RWPE1 (cell line): Measurements from ENCODE around the gene MYBPC3.
"Not testable (repeated sequence)": the region's sequence is repeated elsewhere in the genome, so short reads cannot be mapped to it uniquely, and the experiment has no call there.

Experiments
- CTCF ChIA-PET: fragments of 350-600 bp; sonication (Branson Sonifier 250); formaldehyde crosslinking; extraction: SDS; loops from one replicate; lab custom pipeline; 2021; lab: Yijun Ruan, JAX
- POLR2A ChIA-PET: fragments of 400-600 bp; formaldehyde crosslinking; extraction: SDS; loops from one replicate; lab custom pipeline; 2020; ENCODE audit warnings: antibody characterized with exemption; ENCODE audit not compliant: low non-redundant PET; lab: Yijun Ruan, JAX
- DNase-seq: peaks from one replicate; pipeline ENCODE4 v3.0.0; 2012; ENCODE audit warnings: low spot score
- H3K27ac ChIP-seq: fragments of 450-650 bp; 2 replicates; pipeline ENCODE4 v1.5.1; 2017
- TF ChIP-seq, protein P1 (sequence below): fragments of 450-650 bp; conservative IDR thresholded peaks from 2 replicates; pipeline ENCODE4 v1.5.1; 2017; ENCODE audit warnings: low read depth, mild to moderate bottlenecking

MYBPC3 gene

DNA sequence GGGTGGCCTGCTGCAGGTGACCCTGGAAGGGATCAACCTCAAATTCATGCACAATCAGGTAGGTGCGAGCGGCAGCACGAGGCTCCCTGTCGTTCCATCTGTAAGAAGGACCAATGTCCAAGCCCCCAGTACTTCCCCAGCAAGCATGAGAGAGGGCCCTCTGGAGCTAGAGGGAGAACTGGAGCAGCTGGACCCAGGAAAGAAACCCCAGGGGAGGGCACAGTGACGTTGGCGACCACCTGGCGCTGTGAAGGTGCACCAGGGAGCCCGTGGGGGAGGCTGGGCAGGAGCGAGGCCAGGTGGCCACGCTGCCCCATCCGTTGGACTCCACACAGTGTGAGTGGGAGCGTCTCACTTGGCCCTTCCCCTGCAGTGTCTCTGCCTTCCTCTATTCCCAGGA is 28.0 kb downstream of the MYBPC3 start:
- CTCF ChIA-PET, result no interaction called here

DNA sequence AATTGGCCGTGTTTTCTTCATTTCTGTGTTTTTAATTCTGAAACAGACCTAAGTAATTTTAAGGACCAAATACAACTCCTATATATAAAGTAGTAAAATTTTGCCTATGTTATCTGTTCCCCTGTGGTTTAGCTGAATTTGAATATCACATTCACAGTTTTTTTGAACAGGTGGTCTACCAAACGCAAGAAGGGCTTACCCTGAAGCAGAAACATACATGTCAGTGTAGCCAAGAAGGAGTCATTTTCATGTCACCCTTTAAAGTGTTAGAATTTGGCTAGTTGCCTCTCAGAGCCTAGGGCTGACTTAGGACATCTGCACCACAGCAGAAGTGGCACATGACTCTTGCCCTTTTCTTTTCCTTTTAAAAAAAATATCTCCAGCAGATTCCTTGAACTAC is 34.3 kb downstream of the MYBPC3 start:
- H3K27ac ChIP-seq, result no peak overlapping the region
- no peak for DNase-seq
- POLR2A ChIA-PET, result no interaction called here
- TF ChIP-seq, protein P1, sequence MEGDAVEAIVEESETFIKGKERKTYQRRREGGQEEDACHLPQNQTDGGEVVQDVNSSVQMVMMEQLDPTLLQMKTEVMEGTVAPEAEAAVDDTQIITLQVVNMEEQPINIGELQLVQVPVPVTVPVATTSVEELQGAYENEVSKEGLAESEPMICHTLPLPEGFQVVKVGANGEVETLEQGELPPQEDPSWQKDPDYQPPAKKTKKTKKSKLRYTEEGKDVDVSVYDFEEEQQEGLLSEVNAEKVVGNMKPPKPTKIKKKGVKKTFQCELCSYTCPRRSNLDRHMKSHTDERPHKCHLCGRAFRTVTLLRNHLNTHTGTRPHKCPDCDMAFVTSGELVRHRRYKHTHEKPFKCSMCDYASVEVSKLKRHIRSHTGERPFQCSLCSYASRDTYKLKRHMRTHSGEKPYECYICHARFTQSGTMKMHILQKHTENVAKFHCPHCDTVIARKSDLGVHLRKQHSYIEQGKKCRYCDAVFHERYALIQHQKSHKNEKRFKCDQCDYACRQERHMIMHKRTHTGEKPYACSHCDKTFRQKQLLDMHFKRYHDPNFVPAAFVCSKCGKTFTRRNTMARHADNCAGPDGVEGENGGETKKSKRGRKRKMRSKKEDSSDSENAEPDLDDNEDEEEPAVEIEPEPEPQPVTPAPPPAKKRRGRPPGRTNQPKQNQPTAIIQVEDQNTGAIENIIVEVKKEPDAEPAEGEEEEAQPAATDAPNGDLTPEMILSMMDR, result no peak
- CTCF ChIA-PET, result interaction anchor here (0.6 kb wide), 1 partner anchor 188 kb away, joined by 3 read pairs; no protein-coding TSS in a partner anchor

More for the DNA sequence above, 28.0 kb downstream of the MYBPC3 start:
- POLR2A ChIA-PET, result no interaction called here
- no peak for DNase-seq
- H3K27ac ChIP-seq, result no peak overlapping the region
- TF ChIP-seq, protein P1, result no peak

DNA sequence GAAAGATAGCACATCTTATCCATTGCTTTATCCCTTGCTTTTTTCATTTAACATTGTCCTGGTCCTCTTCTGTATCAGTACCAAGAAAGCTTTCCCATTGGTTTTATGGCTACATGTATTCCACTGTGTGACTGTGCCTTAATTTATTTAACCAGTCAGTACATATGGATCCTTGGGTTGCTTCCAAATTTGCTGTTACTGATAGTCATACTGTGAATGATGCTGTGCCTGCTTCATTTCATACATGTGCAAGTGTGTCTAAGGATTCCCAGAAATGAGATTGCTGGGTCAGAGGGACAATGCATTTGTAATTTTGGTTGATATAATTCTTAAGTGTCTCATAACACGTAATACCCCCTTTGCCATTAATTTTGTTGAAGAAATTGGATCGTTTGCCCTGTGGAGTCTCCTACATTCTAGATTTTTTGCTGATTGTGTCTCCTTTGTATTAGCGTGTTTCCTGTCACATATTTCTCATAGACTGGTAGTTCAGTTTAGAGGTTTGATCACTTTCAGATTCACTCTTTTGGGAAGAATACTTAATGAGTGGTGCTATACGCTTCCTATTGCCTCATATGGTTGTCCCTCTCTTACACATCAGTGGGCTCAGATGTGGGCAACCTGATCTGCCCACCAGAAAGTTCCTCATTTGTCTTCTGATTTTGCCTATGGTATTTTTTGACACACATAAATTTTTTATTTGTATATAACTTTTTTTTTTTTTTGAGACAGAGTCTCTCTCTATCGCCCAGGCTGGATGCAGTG is 35.3 kb downstream of the MYBPC3 start:
- DNase-seq, result no peak
- ChIA-PET POLR2A (no interaction called here), CTCF (no interaction called here)
- no peak overlapping the region for H3K27ac ChIP-seq
- TF ChIP-seq, protein P1, result no peak

DNA sequence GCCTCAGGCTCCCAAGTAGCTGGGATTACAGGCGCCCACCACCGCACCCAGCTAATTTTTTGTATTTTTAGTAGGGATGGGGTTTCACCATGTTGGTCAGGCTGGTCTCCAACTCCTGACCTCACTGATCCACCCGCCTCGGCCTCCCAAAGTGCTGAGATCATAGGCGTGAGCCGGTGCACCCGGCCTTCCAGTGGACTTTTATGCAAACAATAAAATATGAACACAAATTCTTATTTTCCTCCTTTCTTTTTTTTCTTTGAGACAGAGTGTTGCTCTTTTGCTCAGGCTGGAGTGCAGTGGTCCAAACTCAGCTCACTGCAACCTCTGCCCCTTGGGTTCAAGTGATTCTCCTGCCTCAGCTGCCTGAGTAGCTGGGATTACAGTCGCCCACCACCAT is 36.0 kb downstream of the MYBPC3 start:
- DNase-seq, POLR2A ChIA-PET, CTCF ChIA-PET, H3K27ac ChIP-seq: not testable (repeated sequence)

DNA sequence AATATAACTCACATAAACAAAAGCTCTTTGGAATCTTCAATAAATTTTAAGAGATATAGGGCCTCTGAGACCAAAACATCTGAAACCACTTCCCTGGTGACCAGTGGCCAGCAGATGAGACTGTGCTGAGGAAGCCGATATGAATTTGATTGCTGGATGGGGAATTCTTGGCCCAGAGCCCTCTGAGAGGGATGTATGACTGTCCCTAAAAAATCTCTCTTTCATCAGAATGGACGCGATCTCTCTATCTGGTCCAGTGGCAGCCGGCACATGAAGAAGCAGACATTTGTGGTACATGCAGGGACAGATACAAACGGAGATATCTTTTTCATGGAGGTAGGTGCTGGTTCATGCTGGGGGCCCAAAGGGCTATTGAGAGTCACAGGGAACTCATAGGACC is 37.5 kb downstream of the MYBPC3 start:
- H3K27ac ChIP-seq, result no peak overlapping the region
- TF ChIP-seq, protein P1, result no peak
- ChIA-PET CTCF (no interaction called here), POLR2A (no interaction called here)
- no peak for DNase-seq

DNA sequence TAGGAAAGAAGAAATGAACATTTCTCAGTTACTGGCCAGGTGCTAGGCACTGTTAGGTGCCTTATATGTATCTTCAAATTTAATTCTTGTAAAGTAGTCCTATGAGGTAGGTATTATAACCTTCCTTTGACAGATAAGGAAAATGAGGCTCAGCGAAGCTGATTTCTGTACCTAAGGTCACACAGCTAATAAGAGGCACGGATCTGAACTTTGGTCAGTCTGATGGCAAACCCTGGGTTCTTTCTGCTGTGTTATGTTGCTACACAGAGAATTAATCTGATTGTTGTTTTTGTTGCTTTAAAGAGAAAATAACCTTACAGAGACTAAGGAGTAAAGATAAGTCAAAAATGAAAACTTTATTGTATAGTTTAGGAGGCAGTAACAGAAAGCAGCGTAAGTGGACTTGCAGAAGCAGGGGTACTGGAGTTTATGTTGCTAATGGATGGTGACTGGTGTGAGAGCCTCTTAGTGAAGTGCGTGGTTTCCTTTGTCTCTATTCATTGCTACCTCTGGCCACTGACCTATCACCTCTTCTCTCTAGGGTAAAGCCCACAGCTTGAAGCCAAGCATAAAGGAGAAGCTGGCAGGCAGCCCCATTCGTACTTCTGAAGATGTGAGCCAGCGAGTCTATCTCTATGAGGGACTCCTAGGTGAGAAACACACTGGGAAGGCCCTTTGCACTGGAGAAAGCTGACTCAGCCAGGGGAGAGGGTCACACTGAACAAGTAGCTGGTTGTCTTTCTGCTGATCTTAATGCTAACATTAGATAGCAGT is 44.3 kb downstream of the MYBPC3 start:
- ChIA-PET CTCF (interaction anchor here (0.6 kb wide), 1 partner anchor 104 kb away, joined by 3 read pairs; no protein-coding TSS in a partner anchor), POLR2A (interaction anchor here (0.5 to 0.6 kb wide), 2 partner anchors 19 to 72 kb away, joined by 3 to 4 read pairs; no protein-coding TSS in a partner anchor)
- TF ChIP-seq, protein P1, result no peak
- H3K27ac ChIP-seq, result no peak overlapping the region
- no peak for DNase-seq
